NB4 (cell line): ENCODE results near the gene PRODH.

ENCODE experiments used
- DNase-seq: peaks from one replicate; pipeline ENCODE4 v3.0.0; 2010; ENCODE audit warnings: low read depth
- H3K4me3 ChIP-seq: one replicate; pipeline ENCODE4 v1.5.1; 2011; ENCODE audit warnings: mild to moderate bottlenecking, low read depth, low read length, moderate library complexity
- MAX ChIP-seq: IDR thresholded peaks from 2 replicates; pipeline ENCODE4 v1.6.1; 2011; ENCODE audit warnings: low read depth, low read length
- MYC ChIP-seq: IDR thresholded peaks from 2 replicates; pipeline ENCODE4 v1.6.1; 2011; ENCODE audit warnings: low read depth, low read length
- POLR2A ChIP-seq: IDR thresholded peaks from 2 replicates; pipeline ENCODE4 v1.6.1; 2011; ENCODE audit warnings: mild to moderate bottlenecking; ENCODE audit not compliant: insufficient read length; ENCODE audit errors: extremely low read depth
- TF ChIP-seq, protein P1 (sequence below): IDR thresholded peaks from one replicate; pipeline ENCODE4 v1.5.1; 2012; ENCODE audit warnings: low read depth, low read length

Gene PRODH, protein sequence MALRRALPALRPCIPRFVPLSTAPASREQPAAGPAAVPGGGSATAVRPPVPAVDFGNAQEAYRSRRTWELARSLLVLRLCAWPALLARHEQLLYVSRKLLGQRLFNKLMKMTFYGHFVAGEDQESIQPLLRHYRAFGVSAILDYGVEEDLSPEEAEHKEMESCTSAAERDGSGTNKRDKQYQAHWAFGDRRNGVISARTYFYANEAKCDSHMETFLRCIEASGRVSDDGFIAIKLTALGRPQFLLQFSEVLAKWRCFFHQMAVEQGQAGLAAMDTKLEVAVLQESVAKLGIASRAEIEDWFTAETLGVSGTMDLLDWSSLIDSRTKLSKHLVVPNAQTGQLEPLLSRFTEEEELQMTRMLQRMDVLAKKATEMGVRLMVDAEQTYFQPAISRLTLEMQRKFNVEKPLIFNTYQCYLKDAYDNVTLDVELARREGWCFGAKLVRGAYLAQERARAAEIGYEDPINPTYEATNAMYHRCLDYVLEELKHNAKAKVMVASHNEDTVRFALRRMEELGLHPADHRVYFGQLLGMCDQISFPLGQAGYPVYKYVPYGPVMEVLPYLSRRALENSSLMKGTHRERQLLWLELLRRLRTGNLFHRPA

GRCh38 chr22:18935889-18936529, at the start of gene PRODH:
PRODH (minus strand) TSS chr22:18936293; CDS start chr22:18936287, 6 bp downstream.
- no peak within 1 kb of the TSS for H3K4me3 ChIP-seq
- DNase-seq, result no peak
- no peak for TF ChIP-seq POLR2A
- TF ChIP-seq MAX, result no peak
- TF ChIP-seq, protein P1, sequence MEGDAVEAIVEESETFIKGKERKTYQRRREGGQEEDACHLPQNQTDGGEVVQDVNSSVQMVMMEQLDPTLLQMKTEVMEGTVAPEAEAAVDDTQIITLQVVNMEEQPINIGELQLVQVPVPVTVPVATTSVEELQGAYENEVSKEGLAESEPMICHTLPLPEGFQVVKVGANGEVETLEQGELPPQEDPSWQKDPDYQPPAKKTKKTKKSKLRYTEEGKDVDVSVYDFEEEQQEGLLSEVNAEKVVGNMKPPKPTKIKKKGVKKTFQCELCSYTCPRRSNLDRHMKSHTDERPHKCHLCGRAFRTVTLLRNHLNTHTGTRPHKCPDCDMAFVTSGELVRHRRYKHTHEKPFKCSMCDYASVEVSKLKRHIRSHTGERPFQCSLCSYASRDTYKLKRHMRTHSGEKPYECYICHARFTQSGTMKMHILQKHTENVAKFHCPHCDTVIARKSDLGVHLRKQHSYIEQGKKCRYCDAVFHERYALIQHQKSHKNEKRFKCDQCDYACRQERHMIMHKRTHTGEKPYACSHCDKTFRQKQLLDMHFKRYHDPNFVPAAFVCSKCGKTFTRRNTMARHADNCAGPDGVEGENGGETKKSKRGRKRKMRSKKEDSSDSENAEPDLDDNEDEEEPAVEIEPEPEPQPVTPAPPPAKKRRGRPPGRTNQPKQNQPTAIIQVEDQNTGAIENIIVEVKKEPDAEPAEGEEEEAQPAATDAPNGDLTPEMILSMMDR, result no peak
- TF ChIP-seq MYC, result no peak

DNA sequence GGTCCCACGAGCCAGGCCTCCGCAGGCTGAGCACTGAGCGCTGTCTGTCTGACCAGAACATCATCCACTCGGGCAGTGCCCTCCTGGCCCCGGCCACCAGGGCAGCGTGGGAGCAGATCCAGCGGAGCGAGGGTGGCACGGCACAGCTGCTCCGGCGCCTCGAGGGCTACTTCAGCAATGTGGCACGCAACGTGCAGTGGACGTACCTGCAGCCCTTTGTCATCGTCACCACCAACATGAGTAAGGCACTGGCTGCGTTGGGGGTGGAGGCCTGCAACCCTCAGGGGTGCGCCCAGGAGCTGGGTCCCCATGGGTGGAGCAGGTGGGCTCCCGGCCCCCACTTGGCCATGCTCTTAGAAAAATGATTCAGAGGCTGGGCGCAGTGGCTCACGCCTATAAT, 49.7 kb upstream of the PRODH start:
- no peak for TF ChIP-seq MYC
- TF ChIP-seq, protein P1, result no peak
- no peak for TF ChIP-seq POLR2A
- no peak for TF ChIP-seq MAX
- DNase-seq, result no peak
- no peak overlapping the region for H3K4me3 ChIP-seq

- DNase-seq, result no peak
- TF ChIP-seq MYC, result no peak
- no peak for TF ChIP-seq MAX
- TF ChIP-seq POLR2A, result no peak
- TF ChIP-seq, protein P1, result no peak
Observed at GRCh38 chr22:18984564-18984963, 48.5 kb upstream of the PRODH start.

DNA sequence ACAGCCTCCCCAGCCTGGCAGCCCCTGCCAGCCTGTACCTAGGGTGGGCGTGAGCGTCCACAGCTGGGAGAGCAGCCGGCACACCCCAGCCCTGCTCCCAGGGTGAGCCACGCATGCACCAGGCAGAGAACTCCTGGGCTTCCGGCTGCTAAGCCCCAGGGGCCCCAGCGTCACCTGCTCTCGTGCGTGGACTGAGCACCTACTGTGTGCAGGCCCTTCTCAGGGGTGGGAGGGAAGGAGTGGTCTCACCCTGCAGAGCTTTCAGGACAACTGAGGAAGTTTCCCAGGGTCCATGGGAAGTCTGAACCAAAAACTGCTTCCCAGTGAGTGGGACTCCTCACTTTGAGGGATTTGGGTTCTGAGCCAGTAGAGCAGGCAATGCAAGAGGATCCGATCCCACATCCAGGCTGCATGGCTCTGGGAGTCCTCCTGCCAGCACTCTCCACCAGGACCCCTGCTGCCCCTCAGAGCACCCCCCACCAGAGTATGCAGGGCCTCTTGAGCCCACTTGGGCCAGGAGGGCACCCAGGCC, 47.1 kb upstream of the PRODH start:
- no peak for DNase-seq
- H3K4me3 ChIP-seq, result no peak overlapping the region
- TF ChIP-seq MYC (no peak), POLR2A (no peak), MAX (no peak)
- TF ChIP-seq, protein P1, result no peak

More at GRCh38 chr22:18984564-18984963, 48.5 kb upstream of the PRODH start:
- H3K4me3 ChIP-seq, result no peak overlapping the region

DNA sequence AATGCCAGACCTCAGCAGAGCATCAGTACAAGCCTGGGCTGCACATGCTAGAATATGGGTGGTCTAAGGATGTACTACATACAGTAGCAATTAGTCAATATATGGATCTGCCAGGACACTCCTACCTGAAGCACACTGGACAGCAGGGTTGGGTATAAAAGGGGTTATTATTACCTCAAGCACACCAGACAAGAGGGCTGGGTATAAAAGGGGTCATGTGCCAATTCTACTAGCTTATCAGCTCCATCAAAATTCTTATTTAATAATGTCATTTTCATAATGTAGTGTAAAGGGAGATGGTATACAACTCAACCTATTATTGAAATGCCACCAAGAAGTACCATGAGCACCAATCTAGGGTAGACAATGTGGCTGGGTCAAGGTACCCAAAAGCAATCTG, 44.7 kb upstream of the PRODH start:
- H3K4me3 ChIP-seq, result no peak overlapping the region
- no peak for DNase-seq
- TF ChIP-seq MYC (no peak), POLR2A (no peak), MAX (no peak)
- TF ChIP-seq, protein P1, result no peak
